ENCODE data around the gene PCDH17. TPM values are rescaled to one million over a fixed set of nuclear protein-coding genes. Genes with fewer than 3 reads are reported as not detected.
A peak's percentile ranks its signal among the peaks of the same experiment; 100 is the strongest.

The PCDH17 gene
- total and polyA plus RNA-seq, 2 of the 8 experiments (the other 6 are each of a cell fraction or from before 2014, with no cell fraction given), result 0.20 to 0.60 TPM

DNA sequence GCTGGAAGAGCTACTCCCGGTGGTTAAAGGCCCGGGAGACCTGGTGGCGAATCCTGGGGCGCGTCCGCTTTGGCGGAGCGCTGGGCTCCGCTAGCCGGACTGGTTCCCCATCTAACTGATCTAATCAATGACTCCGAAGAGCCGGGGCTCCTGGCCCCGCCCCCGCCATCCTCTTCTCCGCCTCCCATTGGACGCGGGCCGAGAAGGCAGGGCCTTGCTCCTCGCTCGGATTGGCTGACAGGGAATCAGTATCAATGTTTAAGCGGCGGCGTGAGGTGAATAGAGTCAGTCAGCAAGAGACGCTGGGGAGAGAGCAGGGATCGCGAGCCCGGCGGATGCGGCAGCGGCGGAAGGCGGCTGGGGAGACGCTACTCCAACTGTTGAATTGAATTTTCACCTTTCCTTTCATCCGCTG is 1.7 kb upstream of the PCDH17 start (continued):
- TF ChIP-seq JUN (IDR thresholded peaks at IDR 0.05; ENCODE audit: low read depth, low read length) (no peak), MAFK (IDR thresholded peaks at IDR 0.05; ENCODE audit: low read depth, low read length) (no peak), SIX5 (IDR thresholded peaks at IDR 0.05; ENCODE audit: low read depth, low read length) (no peak), CEBPB (IDR thresholded peaks at IDR 0.05; ENCODE audit: low read depth, low read length) (no peak), ZNF274 (IDR thresholded peaks at IDR 0.05; ENCODE audit: borderline replicate concordance, extremely low read depth, low read length) (no peak), RNF2 (IDR thresholded peaks at IDR 0.05; ENCODE audit: borderline replicate concordance, low read depth, low read length, missing control alignments, poor library complexity, severe bottlenecking) (no peak), SRF (IDR thresholded peaks at IDR 0.05; ENCODE audit: low read depth, low read length) (no peak), NRF1 (IDR thresholded peaks at IDR 0.05; ENCODE audit: low read depth, low read length) (no peak), BCL11A (IDR thresholded peaks at IDR 0.05; ENCODE audit: low read depth in 2 of 2, low read length in 2 of 2) (no peak), TEAD4 (IDR thresholded peaks at IDR 0.05; ENCODE audit: low read depth, low read length) (no peak), NANOG (IDR thresholded peaks at IDR 0.05; ENCODE audit: insufficient read depth, low read depth, low read length, poor library complexity, severe bottlenecking) (peak; percentile 67), SP4 (IDR thresholded peaks at IDR 0.05; ENCODE audit: low read length) (no peak), TAF1 (IDR thresholded peaks at IDR 0.05; ENCODE audit: low read depth, low read length) (peak; percentile 99), JUND (IDR thresholded peaks at IDR 0.05; ENCODE audit: low read length) (no peak), MAX (IDR thresholded peaks at IDR 0.05) (no peak; the same call in 1 of the 2 replicates), CREB1 (IDR thresholded peaks at IDR 0.05) (peak; percentile 33; the same call in 1 of the 2 replicates), KDM4A (IDR thresholded peaks at IDR 0.05; ENCODE audit: low read depth, low read length, severe bottlenecking) (peak; percentile 6), RFX5 (IDR thresholded peaks at IDR 0.05; ENCODE audit: borderline replicate concordance, low read depth, low read length) (no peak), CBX8 (IDR thresholded peaks at IDR 0.05; ENCODE audit: borderline replicate concordance, low read depth, low read length) (no peak), ASH2L (IDR thresholded peaks at IDR 0.05; ENCODE audit: low read length) (no peak), GTF2F1 (IDR thresholded peaks at IDR 0.05; ENCODE audit: borderline replicate concordance, low read depth, low read length) (no peak), FOSL1 (IDR thresholded peaks at IDR 0.05; ENCODE audit: insufficient read depth, low read depth, low read length) (no peak), BRCA1 (IDR thresholded peaks at IDR 0.05; ENCODE audit: low read depth, low read length) (no peak), CHD1 (IDR thresholded peaks at IDR 0.05; ENCODE audit: low read depth, low read length) (no peak)
- TF ChIP-seq, protein P1, sequence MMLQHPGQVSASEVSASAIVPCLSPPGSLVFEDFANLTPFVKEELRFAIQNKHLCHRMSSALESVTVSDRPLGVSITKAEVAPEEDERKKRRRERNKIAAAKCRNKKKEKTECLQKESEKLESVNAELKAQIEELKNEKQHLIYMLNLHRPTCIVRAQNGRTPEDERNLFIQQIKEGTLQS (IDR thresholded peaks at IDR 0.05; ENCODE audit: insufficient read depth, low read depth, low read length), result no peak

All from H1 (cell line).